Nucleus accumbens (tissue), 56 donors: ENCODE results near the gene LOXL3.
"Not testable (repeated sequence)": the region's sequence is repeated elsewhere in the genome, so short reads cannot be mapped to it uniquely, and the experiment has no call there.

ENCODE experiments used
- DNase-seq, 56 donors: peaks; one replicate each; lab custom pipeline; 2025; lab: John Stamatoyannopoulos, UW

Gene LOXL3

GRCh38 chr2:74573747-74574562 lies 20.2 kb upstream of the LOXL3 start:
- no peak for DNase-seq

- no peak for DNase-seq
Measured at GRCh38 chr2:74572178-74572925, 18.6 kb upstream of the LOXL3 start.

GRCh38 chr2:74571058-74571457 lies 17.3 kb upstream of the LOXL3 start:
- no peak for DNase-seq

GRCh38 chr2:74569686-74570085 lies 15.9 kb upstream of the LOXL3 start:
- no peak for DNase-seq

GRCh38 chr2:74567881-74568280 lies 14.1 kb upstream of the LOXL3 start:
- no peak for DNase-seq

- DNase-seq: no peak
Measured at GRCh38 chr2:74566754-74567085, 13.0 kb upstream of the LOXL3 start.

- DNase-seq: no peak
Measured at GRCh38 chr2:74566076-74566753, 12.5 kb upstream of the LOXL3 start.

- no peak for DNase-seq
Measured at GRCh38 chr2:74564222-74564621, 10.5 kb upstream of the LOXL3 start.

GRCh38 chr2:74562126-74562775 lies 8.5 kb upstream of the LOXL3 start:
- DNase-seq: no peak

GRCh38 chr2:74561022-74561421 lies 7.3 kb upstream of the LOXL3 start:
- not testable (repeated sequence) for DNase-seq

GRCh38 chr2:74560591-74560990 lies 6.8 kb upstream of the LOXL3 start:
- no peak for DNase-seq

- DNase-seq: no peak
Measured at GRCh38 chr2:74559912-74560311, 6.2 kb upstream of the LOXL3 start.

GRCh38 chr2:74558284-74559230 lies 4.8 kb upstream of the LOXL3 start:
- no peak for DNase-seq

- no peak for DNase-seq
Measured at GRCh38 chr2:74556831-74557370, 3.2 kb upstream of the LOXL3 start.

- no peak for DNase-seq
Measured at GRCh38 chr2:74556159-74556558, 2.4 kb upstream of the LOXL3 start.

GRCh38 chr2:74555610-74556103 lies 1.9 kb upstream of the LOXL3 start:
- DNase-seq: peak in 2 of 56 donors; percentile 17 to 29

- peak in 1 of 56 donors; percentile 45 for DNase-seq
Measured at GRCh38 chr2:74554820-74555531, 1.2 kb upstream of the LOXL3 start.
